KG1 (cell line): ENCODE results near the gene SPOCK2.
"Not testable (repeated sequence)": the region's sequence is repeated elsewhere in the genome, so short reads cannot be mapped to it uniquely, and the experiment has no call there.

ENCODE experiments used
- DNase-seq: peaks from one replicate; lab custom pipeline; 2025; lab: John Stamatoyannopoulos, UW

The SPOCK2 gene

DNA sequence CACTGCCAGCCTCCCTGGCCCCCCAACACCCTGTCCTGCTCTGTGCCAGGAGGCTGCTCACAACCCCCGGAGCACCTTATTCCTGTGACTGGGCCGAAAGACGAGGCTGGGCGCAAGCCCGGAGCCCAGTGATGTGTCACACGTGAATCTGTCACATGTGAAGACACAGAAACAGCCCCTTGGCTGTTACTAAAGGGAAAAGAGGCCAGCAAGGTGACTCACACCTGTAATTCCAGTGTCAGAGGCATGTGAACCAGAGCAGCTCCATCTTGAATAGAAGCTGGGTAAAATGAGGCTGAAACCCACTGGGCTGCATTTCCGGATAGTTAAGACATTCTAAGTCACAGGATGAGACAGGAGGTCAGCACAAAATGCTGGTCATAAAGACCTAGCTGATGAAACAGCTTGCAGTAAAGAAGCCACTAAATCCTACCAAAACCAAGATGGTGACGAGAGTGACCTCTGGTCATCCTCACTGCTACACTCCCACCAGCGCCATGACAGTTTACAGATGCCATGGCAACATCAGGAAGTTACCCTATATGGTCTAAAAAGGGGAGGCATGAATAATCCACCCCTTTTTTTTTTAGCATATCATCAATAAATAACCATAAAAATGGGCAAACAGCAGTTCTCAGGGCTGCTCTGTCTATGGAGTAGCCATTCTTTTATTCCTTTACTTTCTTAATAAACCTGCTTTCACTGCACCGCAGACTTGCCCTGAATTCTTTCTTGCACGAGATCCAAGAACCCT, 55.8 kb downstream of the SPOCK2 start:
- not testable (repeated sequence) for DNase-seq

DNA sequence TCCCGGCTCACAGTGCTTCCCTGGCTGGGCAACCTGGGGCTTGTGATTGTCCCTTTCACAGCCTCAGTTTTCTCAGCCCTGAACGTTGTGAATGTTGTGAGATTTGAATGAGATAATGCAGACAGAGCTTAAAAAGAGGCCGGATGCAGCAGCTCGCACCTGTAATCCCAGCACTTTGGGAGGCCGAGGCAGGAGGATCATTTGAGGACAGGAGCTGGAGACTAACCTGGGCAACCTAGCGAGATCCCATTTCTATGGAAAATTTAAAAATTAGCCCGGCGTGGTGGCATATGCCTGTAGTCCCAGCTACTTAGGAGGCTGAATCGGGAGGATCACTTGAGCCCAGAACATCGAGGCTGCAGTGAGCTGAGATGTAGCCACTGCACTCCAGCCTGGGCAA, 56.6 kb downstream of the SPOCK2 start:
- no peak for DNase-seq

GRCh38 chr10:72030762-72031543, 57.4 kb downstream of the SPOCK2 start:
- no peak for DNase-seq

GRCh38 chr10:72029414-72029813, 58.9 kb downstream of the SPOCK2 start:
- no peak for DNase-seq

- no peak for DNase-seq
Observed at GRCh38 chr10:72027498-72027897, 60.9 kb downstream of the SPOCK2 start.

DNA sequence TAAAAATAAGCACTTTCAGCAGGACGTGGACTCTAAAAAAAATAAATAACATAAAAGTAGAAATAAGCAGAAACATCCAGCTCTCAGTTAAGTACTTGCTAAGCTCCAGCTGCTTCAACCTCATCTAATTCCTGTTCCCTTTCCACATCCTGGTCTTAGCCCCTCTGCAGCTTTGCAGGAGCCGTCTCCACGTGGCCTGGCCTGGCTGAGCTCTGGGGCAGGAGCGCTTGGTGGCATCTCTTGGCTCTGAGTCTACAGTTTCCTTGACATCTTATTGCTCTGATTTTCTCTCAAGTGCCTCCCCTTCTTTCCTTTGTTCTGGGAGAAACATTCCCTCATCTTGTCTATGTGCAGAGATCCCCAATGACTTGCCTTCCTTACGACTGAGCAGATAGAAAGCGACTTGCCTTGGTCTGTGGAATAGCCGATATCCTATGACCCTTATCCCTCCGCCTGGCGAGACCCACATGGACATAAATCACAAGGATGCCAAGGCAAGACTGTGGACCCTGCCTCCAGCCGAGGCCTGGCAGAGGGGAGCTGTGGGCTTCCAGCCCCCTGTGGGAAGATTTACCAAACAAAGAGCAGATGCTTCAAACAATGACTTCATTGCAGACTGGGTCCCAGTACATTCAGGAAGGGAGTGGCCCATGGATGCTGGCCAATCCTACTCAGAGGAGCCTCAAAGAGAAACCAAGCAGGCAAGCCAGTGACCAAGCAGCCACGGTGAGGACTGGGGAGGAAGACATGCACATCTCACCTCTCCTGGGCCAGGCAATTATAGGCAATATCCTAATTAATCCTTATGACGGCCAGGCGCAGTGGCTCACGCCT, 61.9 kb downstream of the SPOCK2 start:
- DNase-seq, result no peak

DNA sequence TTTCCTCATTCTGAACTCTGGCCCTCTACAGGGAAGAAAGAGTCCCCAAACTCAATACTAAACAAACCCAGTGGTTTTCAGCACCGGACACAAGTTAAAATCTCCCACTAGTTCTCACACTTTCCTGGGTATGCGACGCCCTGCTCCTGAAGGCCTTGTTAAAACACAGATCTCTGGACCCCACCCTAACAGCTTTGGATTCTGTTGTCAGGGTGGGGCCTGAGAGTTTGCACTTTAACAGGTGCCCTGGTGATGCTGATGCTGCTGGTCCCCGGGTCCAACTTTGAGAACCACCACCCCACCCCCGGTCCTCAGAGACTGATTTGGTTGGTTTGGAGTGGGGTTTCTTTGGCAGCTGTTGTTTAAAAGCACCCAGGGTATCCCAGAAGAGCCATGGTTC, 62.5 kb downstream of the SPOCK2 start:
- DNase-seq, result no peak

GRCh38 chr10:72025400-72025799, 63.0 kb downstream of the SPOCK2 start:
- DNase-seq, result no peak

DNA sequence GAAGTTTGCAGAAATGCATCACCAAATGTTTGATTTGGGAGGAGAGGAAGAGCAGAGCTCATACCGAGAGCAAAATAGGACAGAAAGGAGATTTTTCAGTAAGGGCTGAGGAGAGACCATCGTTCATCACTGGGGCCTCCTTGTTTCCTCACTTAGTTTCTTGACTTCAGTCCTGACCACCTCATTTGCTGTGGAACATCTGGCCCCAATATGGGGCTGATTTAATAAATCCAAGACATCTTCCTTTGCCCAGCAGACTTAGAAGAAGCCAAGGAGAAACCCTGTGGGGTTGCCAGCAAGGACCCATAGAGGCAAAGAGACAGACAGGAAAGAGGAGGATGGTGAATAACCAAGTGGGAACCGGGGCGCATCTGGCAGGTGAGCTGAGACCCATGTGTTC, 63.8 kb downstream of the SPOCK2 start:
- no peak for DNase-seq

- DNase-seq, result no peak
Observed at GRCh38 chr10:72022228-72022627, 66.1 kb downstream of the SPOCK2 start.

- no peak for DNase-seq
Observed at GRCh38 chr10:72020914-72021809, 67.2 kb downstream of the SPOCK2 start.

GRCh38 chr10:72019085-72019876, 69.1 kb downstream of the SPOCK2 start:
- no peak for DNase-seq

- no peak for DNase-seq
Observed at GRCh38 chr10:72016608-72017300, 71.6 kb downstream of the SPOCK2 start.

- DNase-seq, result no peak
Observed at GRCh38 chr10:72015841-72016240, 72.5 kb downstream of the SPOCK2 start.

- DNase-seq, result no peak
Observed at GRCh38 chr10:72014785-72015480, 73.4 kb downstream of the SPOCK2 start.

DNA sequence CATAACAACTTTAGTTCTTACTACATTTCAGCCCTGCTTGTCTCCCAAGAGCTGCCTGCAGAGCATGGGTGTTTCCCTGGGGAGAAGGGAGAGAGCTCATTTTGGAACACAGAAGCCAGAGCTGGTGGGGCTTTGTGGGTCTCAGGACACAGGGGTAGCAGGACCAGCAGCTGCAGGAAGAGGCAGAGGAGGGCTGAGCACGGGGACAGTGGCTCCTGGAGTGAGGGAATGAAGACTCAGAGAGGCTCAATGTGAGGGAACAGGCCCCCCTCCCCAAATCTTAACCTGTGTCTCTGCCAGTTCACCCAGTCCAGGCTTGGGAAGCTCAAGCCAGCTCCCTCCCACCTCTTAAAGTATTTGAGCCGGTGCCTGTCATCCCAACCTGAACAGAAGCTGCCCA, 74.2 kb downstream of the SPOCK2 start:
- DNase-seq, result no peak

DNA sequence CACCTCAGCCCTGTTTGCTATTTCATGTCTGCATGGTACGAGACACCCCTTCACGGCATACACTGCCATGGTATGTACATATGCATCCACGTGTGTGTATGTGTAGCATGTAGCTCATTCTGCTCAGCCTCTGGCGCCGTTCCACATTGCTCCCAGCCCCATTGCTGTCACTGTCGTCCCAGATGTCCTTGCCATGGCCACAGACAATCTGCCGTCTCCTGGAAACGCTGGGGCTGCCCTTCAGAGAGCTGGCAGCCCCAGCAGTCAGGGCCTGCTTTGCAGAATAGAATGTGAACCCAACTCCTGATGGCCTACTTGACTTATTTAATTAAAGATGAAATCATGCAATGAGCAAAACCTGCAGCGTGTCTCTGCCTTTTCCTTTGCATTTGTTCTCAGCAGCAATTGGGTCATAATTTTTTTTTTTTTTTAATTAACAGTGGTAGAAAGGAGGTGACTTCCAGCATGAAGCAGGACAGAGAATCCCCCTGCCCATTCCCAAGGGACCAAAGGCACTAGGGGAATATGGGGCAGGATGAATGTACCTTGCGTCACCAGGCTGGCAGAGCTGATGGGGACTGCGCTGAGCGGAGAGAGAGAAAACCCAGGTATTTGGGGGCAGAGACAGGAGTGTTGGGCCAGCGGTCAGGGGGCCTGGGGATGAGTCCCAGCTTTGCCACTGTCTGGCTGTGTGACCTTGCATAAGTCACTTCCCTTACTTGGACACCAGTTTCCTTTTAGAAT, 75.0 kb downstream of the SPOCK2 start:
- DNase-seq, result no peak

GRCh38 chr10:72012796-72013195, 75.6 kb downstream of the SPOCK2 start:
- DNase-seq, result no peak
